Measurements from ENCODE around the gene TNS3.

GRCh38 chr7:47393406-47393805 lies 188.5 kb downstream of the TNS3 start:
- TF ChIP-seq CTCF (IDR thresholded peaks at IDR 0.05; ENCODE audit: insufficient read depth, low read length) = no peak
- TF ChIP-seq POLR2AphosphoS5 (IDR thresholded peaks at IDR 0.05; ENCODE audit: low read depth) = no peak
- TF ChIP-seq SPI1 (IDR thresholded peaks at IDR 0.05; ENCODE audit: borderline replicate concordance, low read depth) = no peak

Measured in HL-60 (cell line).